EH (cell line): ENCODE results near the gene LRRFIP1.
A peak's percentile ranks its signal among the peaks of the same experiment; 100 is the strongest.

Experiments used
- DNase-seq: peaks from one replicate; pipeline ENCODE4 v3.0.0-alpha.2; 2015; ENCODE audit warnings: low read depth

LRRFIP1 gene

GRCh38 chr2:237639052-237639835 lies 11.9 kb downstream of the LRRFIP1 start:
- no peak for DNase-seq

GRCh38 chr2:237639836-237640220 lies 12.4 kb downstream of the LRRFIP1 start:
- peak; percentile 35 for DNase-seq

- no peak for DNase-seq
These were observed 13.2 kb downstream of the LRRFIP1 start for GRCh38 chr2:237640493-237640998.

GRCh38 chr2:237642038-237642734 lies 14.8 kb downstream of the LRRFIP1 start:
- DNase-seq: no peak

GRCh38 chr2:237643066-237643465 lies 15.7 kb downstream of the LRRFIP1 start:
- DNase-seq: no peak

GRCh38 chr2:237643582-237644380 lies 16.4 kb downstream of the LRRFIP1 start:
- DNase-seq: no peak

GRCh38 chr2:237644381-237644703 lies 17.0 kb downstream of the LRRFIP1 start:
- no peak for DNase-seq

GRCh38 chr2:237645261-237645660 lies 17.9 kb downstream of the LRRFIP1 start:
- DNase-seq: no peak

- DNase-seq: no peak
These were observed 20.0 kb downstream of the LRRFIP1 start for GRCh38 chr2:237647176-237648015.

- no peak for DNase-seq
These were observed 20.6 kb downstream of the LRRFIP1 start for GRCh38 chr2:237648016-237648381.

- DNase-seq: no peak
These were observed 22.4 kb downstream of the LRRFIP1 start for GRCh38 chr2:237649541-237650454.

- DNase-seq: no peak
These were observed 23.1 kb downstream of the LRRFIP1 start for GRCh38 chr2:237650455-237650850.

- DNase-seq: no peak
These were observed 24.4 kb downstream of the LRRFIP1 start for GRCh38 chr2:237651761-237652160.

GRCh38 chr2:237652181-237652580 lies 24.8 kb downstream of the LRRFIP1 start:
- no peak for DNase-seq

- no peak for DNase-seq
These were observed 25.5 kb downstream of the LRRFIP1 start for GRCh38 chr2:237652854-237653253.

- DNase-seq: no peak
These were observed 26.6 kb downstream of the LRRFIP1 start for GRCh38 chr2:237653776-237654558.

- no peak for DNase-seq
These were observed 29.7 kb downstream of the LRRFIP1 start for GRCh38 chr2:237657063-237657462.

- no peak for DNase-seq
These were observed 33.1 kb downstream of the LRRFIP1 start for GRCh38 chr2:237660381-237660900.

- no peak for DNase-seq
These were observed 33.9 kb downstream of the LRRFIP1 start for GRCh38 chr2:237661270-237661669.
